HCT116 (cell line): ENCODE data around the gene WNK2. TPM values are rescaled to one million over a fixed set of nuclear protein-coding genes. Genes with fewer than 3 reads are reported as not detected.

Source experiments
- ATAC-seq: fragments of 200-7000 bp; cut with Tn5 transposase; 2 replicates; pipeline ENCODE4 v1.9.1; 2020; ENCODE audit warnings: mild to moderate bottlenecking, moderate library complexity
- BruUV-seq: library from RNA; stranded (reverse); fragments of 400-500 nt; replicated peaks from 2 replicates; lab custom pipeline; 2021; lab: Mats Ljungman, UMichigan
- CTCF ChIA-PET: fragments of 300-600 bp; sonication (Branson Sonifier 250); formaldehyde crosslinking; loops from one replicate; lab custom pipeline; 2021; ENCODE audit warnings: antibody characterized with exemption; lab: Charles Lee
- POLR2A ChIA-PET: fragments of 300-600, 350-600 bp; sonication (Branson Sonifier 250); formaldehyde crosslinking; loops from one replicate; lab custom pipeline; 2021; ENCODE audit warnings: antibody characterized with exemption; lab: Charles Lee
- RAD21 ChIA-PET, 2 experiments: fragments of 300-600 bp; sonication (Branson Sonifier 250); formaldehyde crosslinking; loops; one replicate each; lab custom pipeline; 2023; ENCODE audit warnings: low total read pairs in 2 of 2; ENCODE audit not compliant: uncharacterized antibody in 2 of 2, unreplicated experiment in 2 of 2, low non-redundant PET in 1 of 2; lab: Charles Lee
- DNase-seq: peaks from one replicate; pipeline ENCODE4 v3.0.0-alpha.2; 2010; ENCODE audit warnings: low read depth, low spot score
- H2AFZ ChIP-seq: fragments of 200-600 bp; shearing (Covaris generic), sonication (generic); 2 replicates; pipeline ENCODE4 v1.6.1; 2017; ENCODE audit warnings: low read depth, mixed run types, mixed read lengths, antibody characterized with exemption, low read length; ENCODE audit not compliant: poor library complexity, severe bottlenecking
- H3K27ac ChIP-seq: 2 replicates; pipeline ENCODE4 v1.5.1; 2012; ENCODE audit warnings: low read depth, low read length
- H3K27me3 ChIP-seq: fragments of 200-600 bp; sonication (generic); 2 replicates; pipeline ENCODE4 v1.6.1; 2016; ENCODE audit warnings: mixed run types, low read length, mixed read lengths; ENCODE audit not compliant: insufficient read depth
- H3K36me3 ChIP-seq, 2 experiments: fragments of 200-500 bp in 1 of 2; fragments of 200-600 bp in 1 of 2; sonication (Bioruptor generic) in 1 of 2; sonication (generic) in 1 of 2; 2 replicates each; pipeline versions ENCODE4 v1.5.1 to v1.6.1; 2014 to 2016; ENCODE audit warnings: low read length in 2 of 2, inconsistent platforms in 1 of 2, mixed read lengths in 1 of 2, mixed run types in 1 of 2; ENCODE audit not compliant: insufficient read depth in 2 of 2, control insufficient read depth in 1 of 2
- H3K4me1 ChIP-seq, 2 experiments: fragments of 200-600 bp in 1 of 2; sonication (generic) in 1 of 2; 2 replicates each; pipeline versions ENCODE4 v1.5.1 to v1.6.1; 2012 to 2017; ENCODE audit warnings: low read length in 2 of 2, inconsistent platforms in 1 of 2, mild to moderate bottlenecking in 1 of 2, mixed read lengths in 1 of 2, mixed run types in 1 of 2, moderate library complexity in 1 of 2; ENCODE audit not compliant: insufficient read depth in 2 of 2, control insufficient read depth in 1 of 2
- H3K4me2 ChIP-seq: fragments of 200-600 bp; sonication (generic); 2 replicates; pipeline ENCODE4 v1.6.1; 2017; ENCODE audit warnings: mixed run types, low read length, mixed read lengths
- H3K4me3 ChIP-seq, 2 experiments: fragments of 200-600 bp in 1 of 2; sonication (generic) in 1 of 2; replicated peaks in 1 of 2; 2 replicates each; pipeline ENCODE4 v1.5.1; 2011 to 2016; ENCODE audit warnings: low read length in 2 of 2, control low read depth in 1 of 2, low read depth in 1 of 2, mild to moderate bottlenecking in 1 of 2, mixed read lengths in 1 of 2, mixed run types in 1 of 2
- H3K79me2 ChIP-seq: fragments of 200-600 bp; sonication (generic); 2 replicates; pipeline ENCODE4 v1.6.1; 2017; ENCODE audit warnings: mild to moderate bottlenecking, mixed run types, low read length, moderate library complexity, mixed read lengths; ENCODE audit not compliant: insufficient read depth
- H3K9ac ChIP-seq: fragments of 200-600 bp; sonication (generic); 2 replicates; pipeline ENCODE4 v1.6.1; 2016; ENCODE audit warnings: low read length, mixed read lengths
- H3K9me2 ChIP-seq: fragments of 200-600 bp; sonication (generic), shearing (Covaris generic); 2 replicates; pipeline ENCODE4 v1.6.1; 2017; ENCODE audit warnings: mixed run types, mild to moderate bottlenecking, moderate library complexity; ENCODE audit not compliant: insufficient read depth
- H3K9me3 ChIP-seq, 2 experiments: fragments of 200-500 bp in 1 of 2; fragments of 200-600 bp in 1 of 2; sonication (Bioruptor generic) in 1 of 2; sonication (generic) in 1 of 2; 2 replicates each; pipeline ENCODE4 v1.6.1; 2014 to 2017; ENCODE audit warnings: low read length in 2 of 2, mixed read lengths in 2 of 2, inconsistent platforms in 1 of 2, low read depth in 1 of 2, mild to moderate bottlenecking in 1 of 2, mixed run types in 1 of 2, moderate library complexity in 1 of 2; ENCODE audit not compliant: control insufficient read depth in 1 of 2, insufficient read depth in 1 of 2
- H4K20me1 ChIP-seq: fragments of 200-600 bp; sonication (generic), shearing (Covaris generic); 2 replicates; pipeline ENCODE4 v1.6.1; 2017; ENCODE audit warnings: mixed run types, mild to moderate bottlenecking, moderate library complexity; ENCODE audit not compliant: insufficient read depth
- ATF3 ChIP-seq: IDR thresholded peaks from 2 replicates; pipeline ENCODE4 v1.6.1; 2012
- EGR1 ChIP-seq: IDR thresholded peaks from 2 replicates; pipeline ENCODE4 v1.6.1; 2012; ENCODE audit warnings: low read depth
- ELF1 ChIP-seq: IDR thresholded peaks from 2 replicates; pipeline ENCODE4 v1.6.1; 2012; ENCODE audit warnings: low read depth, borderline replicate concordance
- EZH2 ChIP-seq: fragments of 200-600 bp; sonication (generic); IDR thresholded peaks from 2 replicates; pipeline ENCODE4 v1.6.1; 2017; ENCODE audit warnings: antibody characterized with exemption, mixed run types
- EZH2phosphoT487 ChIP-seq: fragments of 200-600 bp; IDR thresholded peaks from 2 replicates; pipeline ENCODE4 v1.6.1; 2018; ENCODE audit warnings: antibody characterized with exemption, borderline replicate concordance
- FOSL1 ChIP-seq: IDR thresholded peaks from 2 replicates; pipeline ENCODE4 v1.6.1; 2012; ENCODE audit warnings: low read depth
- JUND ChIP-seq: IDR thresholded peaks from 2 replicates; pipeline ENCODE4 v1.6.1; 2012
- POLR2AphosphoS5 ChIP-seq: IDR thresholded peaks from 2 replicates; pipeline ENCODE4 v1.6.1; 2011; ENCODE audit warnings: mild to moderate bottlenecking, low read depth, low read length, moderate library complexity
- REST ChIP-seq: IDR thresholded peaks from 2 replicates; pipeline ENCODE4 v1.6.1; 2012; ENCODE audit warnings: low read depth
- SP1 ChIP-seq: IDR thresholded peaks from 2 replicates; pipeline ENCODE4 v1.6.1; 2012; ENCODE audit warnings: low read depth
- TCF7L2 ChIP-seq: IDR thresholded peaks from 2 replicates; pipeline ENCODE4 v1.7.0; 2011; ENCODE audit warnings: borderline replicate concordance, inconsistent platforms; ENCODE audit not compliant: insufficient read depth, insufficient read length; ENCODE audit errors: extremely low read depth
- YY1 ChIP-seq: IDR thresholded peaks from 2 replicates; pipeline ENCODE4 v1.6.1; 2011; ENCODE audit warnings: low read length, low read depth, moderate library complexity, mild to moderate bottlenecking; ENCODE audit not compliant: insufficient replicate concordance; ENCODE audit errors: extremely low read depth
- ZBTB33 ChIP-seq: IDR thresholded peaks from 2 replicates; pipeline ENCODE4 v1.6.1; 2011; ENCODE audit warnings: mild to moderate bottlenecking, low read length, moderate library complexity; ENCODE audit not compliant: insufficient replicate concordance; ENCODE audit errors: extremely low read depth
- ZFX ChIP-seq: fragments of 450-650 bp; IDR thresholded peaks from 2 replicates; pipeline ENCODE4 v1.6.1; 2017
- ZNF274 ChIP-seq: fragments of 200-500 bp; sonication (Bioruptor generic); IDR thresholded peaks from 2 replicates; pipeline ENCODE4 v1.6.1; 2014; ENCODE audit warnings: mild to moderate bottlenecking, low read depth, low read length, inconsistent platforms
- intact Hi-C: fragments of 100-400 bp; cut with micrococcal nuclease; formaldehyde crosslinking; loops from 2 replicates; pipeline ENCODE4 v1.10.0; 2022
- total RNA-seq: library from RNA; stranded (reverse); gene quantifications from one replicate; pipeline ENCODE4 v1.2.1, GENCODE V29; 2021; ENCODE audit not compliant: unreplicated experiment

WNK2 gene
- total RNA-seq, 1 experiment from 2014 or later = 24.4 TPM

- ATAC-seq (no peak), DNase-seq (no peak)
- H3K36me3 ChIP-seq = no peaks in the 10 kb centered on the region
- CTCF ChIA-PET = no interaction called here
- no peaks in the 10 kb centered on the region for H3K9me3 ChIP-seq
- no peak overlapping the region for H3K9ac ChIP-seq
- BruUV-seq = no TSS peak
- peaks cover 16% of the 10 kb centered on the region for H3K79me2 ChIP-seq
- TF ChIP-seq ZBTB33 = no peak
- TF ChIP-seq ZNF274 = no peak
- no peak for TF ChIP-seq EGR1
- no peak for TF ChIP-seq SP1
- H3K27ac ChIP-seq = no peak overlapping the region
- H4K20me1 ChIP-seq = no peaks in the 10 kb centered on the region
- no peaks in the 10 kb centered on the region for H3K9me2 ChIP-seq
- no peaks in the 10 kb centered on the region for H3K27me3 ChIP-seq
- no peak overlapping the region for H2AFZ ChIP-seq
- H3K4me1 ChIP-seq = peaks cover 8 to 24% of the 10 kb centered on the region in 2 experiments
- no peak overlapping the region for H3K4me3 ChIP-seq
- POLR2A ChIA-PET = interaction anchor here (0.7 kb wide), 1 partner anchor 8 kb away, joined by 3 read pairs; no protein-coding TSS in a partner anchor
- intact Hi-C loops = no loop called here
- RAD21 ChIA-PET = no interaction called here
- H3K4me2 ChIP-seq = peak overlapping the region; percentile 51
These were observed 48.5 kb downstream of the WNK2 start for GRCh38 chr9:93232388-93232960.

- POLR2A ChIA-PET = interaction anchor here (0.7 kb wide), 1 partner anchor 9 kb away, joined by 3 read pairs; no protein-coding TSS in a partner anchor
- no peaks in the 10 kb centered on the region for H3K27me3 ChIP-seq
- H3K27ac ChIP-seq = no peak overlapping the region
- no peaks in the 10 kb centered on the region for H3K9me3 ChIP-seq
- H3K79me2 ChIP-seq = peaks cover 10% of the 10 kb centered on the region; the same call in 1 of the 2 replicates
- no peak for DNase-seq
- H4K20me1 ChIP-seq = no peaks in the 10 kb centered on the region
- H3K9me2 ChIP-seq = no peaks in the 10 kb centered on the region
- peaks cover 8 to 24% of the 10 kb centered on the region in 2 experiments for H3K4me1 ChIP-seq
- no peaks in the 10 kb centered on the region for H3K36me3 ChIP-seq
- no peak overlapping the region for H3K4me3 ChIP-seq
- RAD21 ChIA-PET = no interaction called here
- CTCF ChIA-PET = no interaction called here
- H3K4me2 ChIP-seq = peak overlapping the region; percentile 51
- ATAC-seq = no peak
- intact Hi-C loops = no loop called here
- no peak overlapping the region for H2AFZ ChIP-seq
- no TSS peak for BruUV-seq
- H3K9ac ChIP-seq = no peak overlapping the region
- TF ChIP-seq ELF1 (no peak), POLR2AphosphoS5 (no peak), JUND (no peak), YY1 (no peak), TCF7L2 (no peak), ZFX (no peak), EZH2phosphoT487 (no peak), FOSL1 (no peak), ATF3 (no peak), EZH2 (no peak), REST (no peak)
These were observed 49.1 kb downstream of the WNK2 start for GRCh38 chr9:93233033-93233432.
